ENCODE measurements around the gene ZNF394. TPM values are rescaled to one million over a fixed set of nuclear protein-coding genes. Genes with fewer than 3 reads are reported as not detected.

The ZNF394 gene
- total and polyA plus RNA-seq, 2 donors (not counting 3 experiments of a cell fraction or from before 2014, with no cell fraction given) = 8.6 to 22.8 TPM

GRCh38 chr7:99485094-99485493, 15.0 kb downstream of the ZNF394 start:
- H3K4me3 ChIP-seq (replicated peaks in 1 of 3; ENCODE audit: insufficient read depth in 1 of 3, low read depth in 1 of 3, low read length in 3 of 3) = no peak overlapping the region
- H3K9me3 ChIP-seq (replicated peaks; ENCODE audit: control insufficient read depth, insufficient read depth, low read length) = no peaks in the 10 kb centered on the region
- H3K79me2 ChIP-seq (ENCODE audit: control insufficient read depth, insufficient read depth, low read length) = no peaks in the 10 kb centered on the region
- no peaks in the 10 kb centered on the region for H3K4me1 ChIP-seq (ENCODE audit: control insufficient read depth, extremely low read depth, insufficient read depth, low read length)
- DNase-seq (ENCODE audit: low read depth, low spot score) (no peak), FAIRE-seq (no peak)
- H3K4me2 ChIP-seq (ENCODE audit: insufficient read depth, low read length) = no peak overlapping the region
- no peak overlapping the region for H3K27ac ChIP-seq (ENCODE audit: insufficient read depth, low read depth, low read length)
- H3K27me3 ChIP-seq (ENCODE audit: control insufficient read depth in 2 of 2, insufficient read depth in 2 of 2, low read length in 2 of 2) = no peaks in the 10 kb centered on the region
- TF ChIP-seq MYC (IDR thresholded peaks at IDR 0.05; ENCODE audit: low read depth, low read length) (no peak), JUN (IDR thresholded peaks at IDR 0.05; ENCODE audit: borderline replicate concordance, insufficient read depth, insufficient read length, low read depth) (no peak), CTCF (IDR thresholded peaks at IDR 0.05; ENCODE audit: extremely low read depth in 1 of 2, insufficient read depth in 1 of 2, low read depth in 1 of 2, low read length in 2 of 2) (no peak), MAX (IDR thresholded peaks at IDR 0.05; ENCODE audit: insufficient read depth, insufficient read length) (no peak), EZH2 (IDR thresholded peaks at IDR 0.05; ENCODE audit: borderline replicate concordance, low read depth, low read length, severe bottlenecking) (no peak), POLR2A (IDR thresholded peaks at IDR 0.05; ENCODE audit: low read depth, low read length) (no peak), FOS (IDR thresholded peaks at IDR 0.05; ENCODE audit: borderline replicate concordance, insufficient read depth, low read length) (no peak), POLR2AphosphoS5 (IDR thresholded peaks at IDR 0.05; ENCODE audit: insufficient read depth, low read depth, low read length) (no peak), GATA2 (IDR thresholded peaks at IDR 0.05; ENCODE audit: insufficient read depth, insufficient read length, low read depth, low read length) (no peak)
- CTCF ChIA-PET = no interaction called here
- peaks cover 0 to 5% of the 10 kb centered on the region in 2 experiments for H3K36me3 ChIP-seq (ENCODE audit: control insufficient read depth in 2 of 2, extremely low read depth in 1 of 2, insufficient read depth in 2 of 2, low read length in 2 of 2)
- H4K20me1 ChIP-seq (replicated peaks; ENCODE audit: control insufficient read depth, extremely low read depth, insufficient read depth, low read length) = no peaks in the 10 kb centered on the region
- BruUV-seq (replicated peaks) = no TSS peak
- POLR2A ChIA-PET = no interaction called here
- no peaks in the 10 kb centered on the region for H3K9me1 ChIP-seq (replicated peaks; ENCODE audit: control insufficient read depth, extremely low read depth, insufficient read depth, low read length)
- H3K9ac ChIP-seq (replicated peaks; ENCODE audit: extremely low read depth, insufficient read depth, low read length) = no peak overlapping the region
- dilution Hi-C loops (cut with MboI; ENCODE audit: extremely low pct_ligation_motif_present, low sequenced_read_pairs) (no loop called here), intact Hi-C loops (cut with micrococcal nuclease) (no loop called here)
- H2AFZ ChIP-seq (ENCODE audit: low read depth, low read length) = no peak overlapping the region
